Endothelial cell of umbilical vein (primary cell): ENCODE data around the gene CALCOCO1. TPM values are rescaled to one million over a fixed set of nuclear protein-coding genes. Genes with fewer than 3 reads are reported as not detected.

ENCODE experiments used
- BruUV-seq: library from RNA; stranded (reverse); fragments of 400-500 nt; replicated peaks from 2 replicates; lab custom pipeline; 2021; lab: Mats Ljungman, UMichigan
- CTCF ChIA-PET: fragments of 300-600, 350-600 bp; sonication (Branson Sonifier 250); formaldehyde crosslinking; loops from one replicate; lab custom pipeline; 2021; ENCODE audit warnings: antibody characterized with exemption, inconsistent platforms; lab: Charles Lee
- POLR2A ChIA-PET: fragments of 300-600, 350-600 bp; sonication (Branson Sonifier 250); formaldehyde crosslinking; loops from one replicate; lab custom pipeline; 2021; ENCODE audit warnings: antibody characterized with exemption, inconsistent platforms; lab: Charles Lee
- DNase-seq: peaks from one replicate; pipeline ENCODE4 v3.0.0-alpha.2; 2011; ENCODE audit warnings: low read depth, low spot score
- FAIRE-seq: peaks from 2 replicates; lab custom pipeline; 2011; peaks lifted over from hg19 to GRCh38; lab: Jason Lieb, UNC
- H2AFZ ChIP-seq: 2 replicates; pipeline ENCODE4 v1.6.0; 2012; ENCODE audit warnings: low read depth, low read length, control low read depth, inconsistent platforms
- H3K27ac ChIP-seq: 2 replicates; pipeline ENCODE4 v1.5.1; 2011; ENCODE audit warnings: low read depth, mild to moderate bottlenecking, control low read depth, low read length, moderate library complexity; ENCODE audit not compliant: insufficient read depth
- H3K27me3 ChIP-seq, 2 experiments: 2 replicates each; pipeline versions ENCODE4 v1.6.0 to v1.6.1; 2011; ENCODE audit warnings: low read length in 2 of 2, mixed read lengths in 1 of 2; ENCODE audit not compliant: control insufficient read depth in 2 of 2, insufficient read depth in 2 of 2
- H3K36me3 ChIP-seq, 2 experiments: 2 replicates in 1 of 2; 3 replicates in 1 of 2; pipeline ENCODE4 v1.5.1; 2011; ENCODE audit warnings: low read length in 2 of 2, mild to moderate bottlenecking in 1 of 2, moderate library complexity in 1 of 2; ENCODE audit not compliant: control insufficient read depth in 2 of 2, insufficient read depth in 2 of 2; ENCODE audit errors: extremely low read depth in 1 of 2
- H3K4me1 ChIP-seq: 3 replicates; pipeline ENCODE4 v1.5.1; 2011; ENCODE audit warnings: mild to moderate bottlenecking, low read length; ENCODE audit not compliant: control insufficient read depth, insufficient read depth; ENCODE audit errors: extremely low read depth
- H3K4me2 ChIP-seq: 2 replicates; pipeline ENCODE4 v1.6.1; 2011; ENCODE audit warnings: low read length, control low read depth, mixed read lengths; ENCODE audit not compliant: insufficient read depth
- H3K4me3 ChIP-seq, 3 experiments: fragments of 200-600 bp in 1 of 3; sonication (generic), shearing (Covaris generic) in 1 of 3; replicated peaks in 1 of 3; 2 replicates each; pipeline ENCODE4 v1.5.1; 2011 to 2016; ENCODE audit warnings: control low read depth in 3 of 3, low read length in 3 of 3, mild to moderate bottlenecking in 2 of 3, inconsistent platforms in 1 of 3, low read depth in 1 of 3, moderate library complexity in 1 of 3; ENCODE audit not compliant: insufficient read depth in 1 of 3
- H3K79me2 ChIP-seq: 2 replicates; pipeline ENCODE4 v1.6.0; 2012; ENCODE audit warnings: low read length, inconsistent platforms; ENCODE audit not compliant: control insufficient read depth, insufficient read depth
- H3K9ac ChIP-seq: replicated peaks from 2 replicates; pipeline ENCODE3; 2011; ENCODE audit warnings: low read length, control low read depth; ENCODE audit not compliant: insufficient read depth; ENCODE audit errors: extremely low read depth
- H3K9me1 ChIP-seq: replicated peaks from 3 replicates; pipeline ENCODE4 v1.6.0; 2011; ENCODE audit warnings: mild to moderate bottlenecking, low read length; ENCODE audit not compliant: control insufficient read depth, insufficient read depth; ENCODE audit errors: extremely low read depth
- H3K9me3 ChIP-seq: replicated peaks from 2 replicates; pipeline ENCODE4 v1.5.1; 2012; ENCODE audit warnings: low read length, inconsistent platforms; ENCODE audit not compliant: control insufficient read depth, insufficient read depth
- H4K20me1 ChIP-seq: replicated peaks from 2 replicates; pipeline ENCODE3; 2011; ENCODE audit warnings: mild to moderate bottlenecking, low read length; ENCODE audit not compliant: control insufficient read depth, insufficient read depth; ENCODE audit errors: extremely low read depth
- EZH2 ChIP-seq: IDR thresholded peaks from 2 replicates; pipeline ENCODE4 v1.6.1; 2012; ENCODE audit warnings: borderline replicate concordance, low read depth, mild to moderate bottlenecking, moderate library complexity, low read length, inconsistent platforms; ENCODE audit not compliant: severe bottlenecking
- FOS ChIP-seq: IDR thresholded peaks from 2 replicates; pipeline ENCODE4 v1.6.1; 2011; ENCODE audit warnings: mild to moderate bottlenecking, low read length, moderate library complexity, borderline replicate concordance; ENCODE audit not compliant: insufficient read depth
- MYC ChIP-seq: IDR thresholded peaks from one replicate; pipeline ENCODE4 v1.6.1; 2011; ENCODE audit warnings: mild to moderate bottlenecking, low read depth, low read length
- POLR2A ChIP-seq: IDR thresholded peaks from 2 replicates; pipeline ENCODE4 v1.6.1; 2012; ENCODE audit warnings: low read depth, mild to moderate bottlenecking, control low read depth, low read length
- dilution Hi-C: fragments of 300-500 bp; cut with MboI; formaldehyde crosslinking; loops from one replicate; pipeline ENCODE4 v1.15.0; 2019; ENCODE audit warnings: low sequenced_read_pairs; ENCODE audit not compliant: extremely low pct_ligation_motif_present
- intact Hi-C: fragments of 100-400 bp; cut with micrococcal nuclease; formaldehyde crosslinking; loops from one replicate; pipeline ENCODE4 v1.10.0; 2022
- polyA plus RNA-seq, 4 experiments: library from polyadenylated mRNA; depleted of rRNA in 3 of 4; stranded (reverse) in 3 of 4; unstranded in 1 of 4; fragments of >200 nt; gene quantifications; 2 replicates each; pipeline versions ENCODE4 v1.2.1 to v1.2.3, GENCODE V29; 2011 to 2012; ENCODE audit warnings: missing spikeins in 1 of 4
- total RNA-seq: library from RNA; stranded (reverse); gene quantifications from 2 replicates; pipeline ENCODE4 v1.2.3, GENCODE V29; 2021

The CALCOCO1 gene
- total and polyA plus RNA-seq, 2 donors (not counting 3 experiments of a cell fraction or from before 2014, with no cell fraction given): 70.9 to 135 TPM

DNA sequence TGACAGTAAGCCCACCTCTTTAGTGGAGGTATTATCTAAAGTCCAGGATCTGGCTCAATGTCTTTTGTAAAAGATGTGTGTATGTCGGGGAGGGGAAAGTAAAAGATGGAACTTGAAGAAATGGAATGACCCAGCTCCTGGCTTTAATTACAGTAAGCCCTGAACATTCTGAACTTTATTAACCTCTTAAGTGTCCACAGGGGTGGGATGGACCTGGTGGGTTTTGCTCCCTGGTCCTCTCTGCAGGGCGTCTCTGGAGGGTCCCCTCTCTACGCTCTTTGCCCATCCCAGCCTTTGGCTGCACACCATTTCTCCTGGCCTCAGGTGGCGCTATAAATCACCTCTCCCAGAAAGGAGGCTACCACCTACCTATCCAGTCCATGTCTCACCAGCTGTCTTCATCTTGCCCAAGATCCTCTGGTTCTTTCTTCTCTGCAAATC, 28.2 kb upstream of the CALCOCO1 start:
- no peak overlapping the region for H3K9ac ChIP-seq
- no peak overlapping the region for H2AFZ ChIP-seq
- H3K36me3 ChIP-seq: no peaks in the 10 kb centered on the region
- H3K27ac ChIP-seq: no peak overlapping the region
- H3K27me3 ChIP-seq: peaks cover 67 to 77% of the 10 kb centered on the region in 2 experiments
- no peak for DNase-seq
- CTCF ChIA-PET: interaction anchor here (1.5 to 3.7 kb wide), 2 partner anchors 10 to 53 kb away, joined by 4 to 69 read pairs; no protein-coding TSS in a partner anchor
- POLR2A ChIA-PET: no interaction called here
- FAIRE-seq: no peak
- no TSS peak for BruUV-seq
- no peak overlapping the region for H3K4me3 ChIP-seq
- no peak for TF ChIP-seq FOS
- intact Hi-C loops (loop anchor here (10.0 kb wide), 1 partner anchor 449 kb away; no protein-coding TSS in a partner anchor), dilution Hi-C loops (no loop called here)
- no peak overlapping the region for H3K4me2 ChIP-seq
- H3K79me2 ChIP-seq: no peaks in the 10 kb centered on the region
- H4K20me1 ChIP-seq: no peaks in the 10 kb centered on the region
- no peaks in the 10 kb centered on the region for H3K9me1 ChIP-seq
- peaks cover 3% of the 10 kb centered on the region for H3K4me1 ChIP-seq
- H3K9me3 ChIP-seq: no peaks in the 10 kb centered on the region

DNA sequence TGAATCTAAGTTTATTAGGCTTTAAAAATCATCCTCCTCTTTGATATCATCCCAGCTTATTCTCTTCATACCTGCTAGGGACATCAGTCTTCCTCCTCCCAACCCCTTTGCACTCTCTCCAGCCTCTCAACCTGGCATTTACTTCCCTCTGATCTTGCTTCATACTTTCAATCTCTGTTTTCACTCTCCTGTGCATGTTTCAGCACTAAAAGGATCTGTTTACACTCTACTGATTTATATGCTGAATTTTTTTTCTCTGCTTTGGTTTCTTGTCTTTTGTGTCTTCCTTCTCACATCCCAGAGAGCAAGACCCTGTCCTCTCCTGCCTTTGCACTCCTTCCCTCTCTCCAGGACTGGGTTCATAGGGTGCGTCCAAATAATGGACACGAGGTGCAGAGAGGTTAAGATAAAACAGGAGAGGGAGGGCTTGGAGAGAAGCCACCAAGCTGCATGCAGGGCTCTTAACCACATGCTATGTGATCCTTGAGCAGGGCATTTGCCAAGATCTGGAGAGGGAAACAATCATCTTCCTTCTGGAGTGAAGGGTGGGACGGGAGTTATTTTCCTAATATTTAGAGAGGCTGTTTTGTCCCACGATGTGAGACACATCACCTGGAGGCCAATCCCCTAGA, 27.5 kb upstream of the CALCOCO1 start:
- Histone ChIP-seq H3K4me2 (no peak overlapping the region), H3K27ac (no peak overlapping the region), H4K20me1 (no peaks in the 10 kb centered on the region), H3K9ac (no peak overlapping the region), H3K4me1 (peaks cover 3% of the 10 kb centered on the region), H3K4me3 (no peak overlapping the region), H3K9me1 (no peaks in the 10 kb centered on the region), H2AFZ (no peak overlapping the region), H3K27me3 (peaks cover 73 to 83% of the 10 kb centered on the region in 2 experiments), H3K36me3 (no peaks in the 10 kb centered on the region), H3K79me2 (no peaks in the 10 kb centered on the region), H3K9me3 (no peaks in the 10 kb centered on the region)
- intact Hi-C loops (loop anchor here (10.0 kb wide), 1 partner anchor 450 kb away; no protein-coding TSS in a partner anchor), dilution Hi-C loops (no loop called here)
- CTCF ChIA-PET: interaction anchor here (1.5 to 3.7 kb wide), 3 partner anchors 9 to 447 kb away, joined by 4 to 69 read pairs (median 5); no protein-coding TSS in a partner anchor
- DNase-seq (no peak), FAIRE-seq (no peak)
- TF ChIP-seq POLR2A (no peak), MYC (no peak), FOS (no peak), EZH2 (peak; percentile 13)
- POLR2A ChIA-PET: no interaction called here
- no TSS peak for BruUV-seq
